ENCODE measurements around the gene ATP1B1.
A peak's percentile ranks its signal among the peaks of the same experiment; 100 is the strongest.

ATP1B1 gene

DNA sequence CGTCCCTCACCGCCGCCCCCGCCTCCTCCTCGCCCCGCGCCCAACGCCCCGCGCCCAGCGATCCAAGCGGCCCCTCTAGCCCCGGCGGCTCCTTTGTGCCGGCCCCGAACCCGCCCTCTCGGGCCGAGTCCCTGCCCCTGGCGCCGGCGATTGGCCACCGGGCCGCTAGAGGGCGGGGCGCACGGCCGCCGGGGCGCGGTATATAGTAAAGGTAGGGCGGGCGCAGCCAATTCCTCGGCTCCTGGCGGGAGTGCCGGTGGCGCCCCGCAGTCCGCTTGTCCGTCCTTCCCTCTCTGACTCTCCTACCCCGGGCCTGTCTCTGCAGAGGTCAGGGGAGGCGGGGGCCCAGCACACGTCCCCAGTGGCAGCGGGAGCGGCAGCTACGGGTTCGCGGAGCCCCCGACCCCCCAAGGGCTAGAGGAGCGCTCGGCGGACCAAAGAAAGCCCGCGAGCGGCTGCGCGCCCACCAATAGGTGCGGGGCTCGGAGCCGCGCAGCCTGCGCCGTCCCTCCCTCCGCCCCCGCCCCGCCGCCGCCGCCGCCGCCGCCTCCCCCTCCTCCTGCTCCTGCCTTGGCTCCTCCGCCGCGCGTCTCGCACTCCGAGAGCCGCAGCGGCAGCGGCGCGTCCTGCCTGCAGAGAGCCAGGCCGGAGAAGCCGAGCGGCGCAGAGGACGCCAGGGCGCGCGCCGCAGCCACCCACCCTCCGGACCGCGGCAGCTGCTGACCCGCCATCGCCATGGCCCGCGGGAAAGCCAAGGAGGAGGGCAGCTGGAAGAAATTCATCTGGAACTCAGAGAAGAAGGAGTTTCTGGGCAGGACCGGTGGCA, at the start of gene ATP1B1:
ATP1B1 (plus strand) TSS at position 596 of the 826 bp plus-strand sequence; CDS start at position 736, 140 bp downstream.
- Histone ChIP-seq H3K4me2 (peak within 1 kb of the TSS; percentile 85), H3K79me2 (ENCODE audit: insufficient read depth, low read depth) (no peaks in the 10 kb centered on the region), H4K20me1 (ENCODE audit: insufficient read depth) (no peaks in the 10 kb centered on the region), H3K27ac (no peak within 1 kb of the TSS), H3K36me3 (ENCODE audit: insufficient read depth) (no peaks in the 10 kb centered on the region), H3K4me3 (IDR thresholded peaks at IDR 0.05; ENCODE audit: insufficient read depth, low read depth, low read length) (peak within 1 kb of the TSS; percentile 92), H3K4me1 (ENCODE audit: low read depth, poor library complexity, severe bottlenecking) (peaks cover 9% of the 10 kb centered on the region), H2AFZ (ENCODE audit: low read depth) (peak within 1 kb of the TSS; percentile 87), H3K9ac (peak within 1 kb of the TSS; percentile 36; the same call in 1 of the 2 replicates), H3K27me3 (ENCODE audit: insufficient read depth, low read depth) (peaks cover 7% of the 10 kb centered on the region; the same call in 1 of the 2 replicates)
- TF ChIP-seq, protein P1, sequence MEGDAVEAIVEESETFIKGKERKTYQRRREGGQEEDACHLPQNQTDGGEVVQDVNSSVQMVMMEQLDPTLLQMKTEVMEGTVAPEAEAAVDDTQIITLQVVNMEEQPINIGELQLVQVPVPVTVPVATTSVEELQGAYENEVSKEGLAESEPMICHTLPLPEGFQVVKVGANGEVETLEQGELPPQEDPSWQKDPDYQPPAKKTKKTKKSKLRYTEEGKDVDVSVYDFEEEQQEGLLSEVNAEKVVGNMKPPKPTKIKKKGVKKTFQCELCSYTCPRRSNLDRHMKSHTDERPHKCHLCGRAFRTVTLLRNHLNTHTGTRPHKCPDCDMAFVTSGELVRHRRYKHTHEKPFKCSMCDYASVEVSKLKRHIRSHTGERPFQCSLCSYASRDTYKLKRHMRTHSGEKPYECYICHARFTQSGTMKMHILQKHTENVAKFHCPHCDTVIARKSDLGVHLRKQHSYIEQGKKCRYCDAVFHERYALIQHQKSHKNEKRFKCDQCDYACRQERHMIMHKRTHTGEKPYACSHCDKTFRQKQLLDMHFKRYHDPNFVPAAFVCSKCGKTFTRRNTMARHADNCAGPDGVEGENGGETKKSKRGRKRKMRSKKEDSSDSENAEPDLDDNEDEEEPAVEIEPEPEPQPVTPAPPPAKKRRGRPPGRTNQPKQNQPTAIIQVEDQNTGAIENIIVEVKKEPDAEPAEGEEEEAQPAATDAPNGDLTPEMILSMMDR (conservative IDR thresholded peaks at IDR 0.05; ENCODE audit: low read depth, low read length), result peak; percentile 68; the same call in 1 of the 2 replicates

DNA sequence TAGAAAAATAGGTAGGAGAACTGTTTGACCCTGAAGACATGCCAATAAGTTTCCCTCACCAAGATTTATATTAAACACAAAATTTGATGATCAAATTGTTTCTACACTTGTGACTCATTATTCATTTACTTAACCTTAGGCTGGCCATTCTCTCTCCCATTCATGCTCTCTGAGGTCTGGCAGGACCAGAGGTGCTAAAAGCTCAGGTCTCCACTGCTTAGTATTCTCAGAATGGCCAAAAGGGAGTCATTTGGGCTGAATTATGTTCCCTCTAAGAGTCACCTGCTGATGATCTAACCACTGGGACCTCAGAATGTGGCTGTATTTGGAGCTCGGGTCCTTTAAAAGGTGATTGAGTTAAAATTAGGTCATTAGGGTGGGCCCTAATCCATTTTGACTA, 47.1 kb upstream of the ATP1B1 start:
- no peak overlapping the region for H3K27ac ChIP-seq

DNA sequence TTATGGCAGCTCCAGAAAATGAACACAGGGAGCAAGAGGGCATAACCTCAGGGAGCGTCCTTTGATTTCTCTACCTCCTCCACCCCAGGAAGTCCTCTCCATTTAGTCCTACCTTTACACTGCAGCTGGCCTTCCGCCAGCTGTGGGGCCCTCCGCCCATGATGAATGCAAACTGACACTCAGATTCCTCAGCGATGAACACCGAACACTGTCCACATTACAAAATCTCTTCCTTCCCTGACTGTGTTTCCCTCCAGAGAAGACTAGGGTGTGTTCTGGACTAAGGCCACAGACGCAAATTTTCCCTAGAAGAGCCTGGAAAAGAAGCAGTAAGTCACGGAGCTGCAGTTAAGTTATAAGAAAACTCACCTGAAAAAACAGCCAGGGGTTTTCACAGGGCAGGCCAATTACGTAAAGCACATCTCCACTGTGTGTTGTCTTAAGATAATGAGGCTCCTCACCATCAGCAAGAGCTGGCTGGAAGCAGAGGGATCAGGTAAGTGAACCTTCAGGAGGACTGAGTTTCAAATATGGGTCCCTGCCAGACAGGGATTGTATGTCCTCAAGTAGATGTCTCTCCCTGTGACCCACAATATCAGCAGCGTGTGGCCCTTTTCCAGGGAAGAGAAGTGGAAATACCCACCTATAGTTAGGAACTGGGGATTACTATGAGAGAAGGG, 46.3 kb upstream of the ATP1B1 start:
- TF ChIP-seq, protein P1 (conservative IDR thresholded peaks at IDR 0.05; ENCODE audit: low read depth, low read length), result no peak
- Histone ChIP-seq H3K36me3 (ENCODE audit: insufficient read depth) (no peaks in the 10 kb centered on the region), H2AFZ (ENCODE audit: low read depth) (no peak overlapping the region), H3K4me2 (no peak overlapping the region), H3K27me3 (ENCODE audit: insufficient read depth, low read depth) (no peaks in the 10 kb centered on the region), H3K27ac (no peak overlapping the region), H4K20me1 (ENCODE audit: insufficient read depth) (no peaks in the 10 kb centered on the region), H3K9ac (no peak overlapping the region), H3K79me2 (ENCODE audit: insufficient read depth, low read depth) (no peaks in the 10 kb centered on the region), H3K4me1 (ENCODE audit: low read depth, poor library complexity, severe bottlenecking) (no peaks in the 10 kb centered on the region), H3K4me3 (IDR thresholded peaks at IDR 0.05; ENCODE audit: insufficient read depth, low read depth, low read length) (no peak overlapping the region)

More for the DNA sequence above, 47.1 kb upstream of the ATP1B1 start:
- Histone ChIP-seq H3K4me1 (ENCODE audit: low read depth, poor library complexity, severe bottlenecking) (no peaks in the 10 kb centered on the region), H3K4me3 (IDR thresholded peaks at IDR 0.05; ENCODE audit: insufficient read depth, low read depth, low read length) (no peak overlapping the region), H3K27me3 (ENCODE audit: insufficient read depth, low read depth) (no peaks in the 10 kb centered on the region), H3K36me3 (ENCODE audit: insufficient read depth) (no peaks in the 10 kb centered on the region), H3K4me2 (no peak overlapping the region), H3K9ac (no peak overlapping the region), H3K79me2 (ENCODE audit: insufficient read depth, low read depth) (no peaks in the 10 kb centered on the region), H4K20me1 (ENCODE audit: insufficient read depth) (no peaks in the 10 kb centered on the region), H2AFZ (ENCODE audit: low read depth) (no peak overlapping the region)
- TF ChIP-seq, protein P1 (conservative IDR thresholded peaks at IDR 0.05; ENCODE audit: low read depth, low read length), result no peak

DNA sequence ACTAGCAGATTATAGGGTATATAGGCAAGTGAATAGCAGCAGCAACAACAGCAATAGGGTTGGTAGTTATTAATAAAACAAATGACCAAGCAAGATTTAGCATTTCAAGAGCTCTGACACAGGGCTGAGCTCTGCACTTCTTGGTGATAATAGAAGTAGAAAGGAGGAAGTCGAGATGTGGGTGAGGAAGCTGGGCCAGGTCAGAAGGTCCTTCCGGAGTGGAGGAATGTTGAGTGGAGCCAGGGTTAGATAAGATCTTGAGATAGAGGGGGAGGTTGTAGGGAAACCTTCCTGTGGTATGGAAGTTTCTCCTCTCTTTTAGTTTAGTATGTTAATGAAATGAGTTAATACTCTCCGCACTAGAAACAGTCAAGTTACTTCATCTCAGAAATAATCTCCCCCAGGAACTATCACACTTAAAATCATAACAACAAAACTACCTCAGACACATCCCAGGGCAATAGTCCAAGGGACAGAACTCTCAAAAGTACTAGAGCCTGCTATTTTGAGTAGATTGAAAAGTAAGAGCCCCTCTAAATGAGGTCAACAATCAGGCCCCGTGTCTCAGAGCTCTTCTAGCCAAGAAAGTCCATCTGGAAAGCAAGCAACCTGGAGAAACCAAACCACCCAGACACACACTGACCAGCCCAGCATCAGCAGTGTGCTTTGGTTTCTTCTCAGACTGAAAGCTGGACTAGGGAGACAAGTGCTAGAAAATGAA, 45.4 kb upstream of the ATP1B1 start:
- TF ChIP-seq, protein P1 (conservative IDR thresholded peaks at IDR 0.05; ENCODE audit: low read depth, low read length), result no peak
- Histone ChIP-seq H3K4me2 (no peak overlapping the region), H4K20me1 (ENCODE audit: insufficient read depth) (no peaks in the 10 kb centered on the region), H3K9ac (no peak overlapping the region), H3K27ac (no peak overlapping the region), H3K4me3 (IDR thresholded peaks at IDR 0.05; ENCODE audit: insufficient read depth, low read depth, low read length) (no peak overlapping the region), H3K4me1 (ENCODE audit: low read depth, poor library complexity, severe bottlenecking) (no peaks in the 10 kb centered on the region), H3K79me2 (ENCODE audit: insufficient read depth, low read depth) (no peaks in the 10 kb centered on the region), H3K27me3 (ENCODE audit: insufficient read depth, low read depth) (no peaks in the 10 kb centered on the region), H3K36me3 (ENCODE audit: insufficient read depth) (no peaks in the 10 kb centered on the region), H2AFZ (ENCODE audit: low read depth) (no peak overlapping the region)
